Breast epithelium (tissue), 4 donors: Measurements from ENCODE around the gene MTARC2. TPM values are rescaled to one million over a fixed set of nuclear protein-coding genes. Genes with fewer than 3 reads are reported as not detected.
A peak's percentile ranks its signal among the peaks of the same experiment; 100 is the strongest.
"Not testable (repeated sequence)": the region's sequence is repeated elsewhere in the genome, so short reads cannot be mapped to it uniquely, and the experiment has no call there.

Experiments
- DNase-seq, 2 donors: peaks; one replicate each; pipeline ENCODE4 v3.0.0-alpha.2; 2019; ENCODE audit warnings: low spot score in 2 of 2
- H3K27ac ChIP-seq, 2 donors: fragments of 200-600 bp; sonication (generic) in 1 of 2; one replicate each; pipeline ENCODE4 v1.5.1; 2016 to 2019; ENCODE audit warnings: mild to moderate bottlenecking in 1 of 2
- H3K27me3 ChIP-seq, 2 donors: fragments of 200-600 bp; sonication (generic) in 1 of 2; one replicate each; pipeline versions ENCODE4 v1.5.1 to v1.6.0; 2017 to 2019; ENCODE audit warnings: control low read depth in 1 of 2, mild to moderate bottlenecking in 1 of 2
- H3K36me3 ChIP-seq: fragments of 200-600 bp; one replicate; pipeline ENCODE4 v1.5.1; 2019
- H3K4me1 ChIP-seq, 2 donors: fragments of 200-600 bp; sonication (generic); one replicate each; pipeline ENCODE4 v1.5.1; 2016 to 2019; ENCODE audit warnings: control low read depth in 1 of 2
- H3K4me3 ChIP-seq, 3 donors: fragments of 200-600 bp; sonication (generic); 1 replicate in 2 of 3; 2 replicates in 1 of 3; pipeline ENCODE4 v1.5.1; 2016 to 2019; ENCODE audit warnings: mild to moderate bottlenecking in 3 of 3, moderate library complexity in 2 of 3
- H3K9me3 ChIP-seq, 2 donors: fragments of 200-600 bp; sonication (generic) in 1 of 2; one replicate each; pipeline ENCODE4 v1.5.1; 2016 to 2019; ENCODE audit warnings: control low read depth in 1 of 2
- CTCF ChIP-seq, 3 donors: fragments of 450-650 bp; IDR thresholded peaks; one replicate each; pipeline ENCODE4 v1.5.1; 2016 to 2017; ENCODE audit warnings: antibody characterized with exemption in 3 of 3, mild to moderate bottlenecking in 3 of 3, moderate library complexity in 3 of 3
- POLR2A ChIP-seq: fragments of 450-650 bp; IDR thresholded peaks from one replicate; pipeline ENCODE4 v1.6.1; 2016; ENCODE audit warnings: antibody characterized with exemption, mild to moderate bottlenecking, moderate library complexity
- POLR2AphosphoS5 ChIP-seq, 3 donors: sonication (generic); formaldehyde crosslinking; IDR thresholded peaks; one replicate each; pipeline ENCODE4 v1.6.1; 2017; ENCODE audit warnings: antibody characterized with exemption in 3 of 3
- intact Hi-C: fragments of 100-400 bp; cut with DNase I; formaldehyde crosslinking; loops from one replicate; pipeline ENCODE4 v1.15.1; 2023; ENCODE audit warnings: low total_unique reads
- total RNA-seq, 3 donors: library from RNA; depleted of rRNA; stranded (reverse); fragments of >200 nt; gene quantifications; one replicate each; pipeline ENCODE4 v1.1.0, GENCODE V29; 2016

The MTARC2 gene
- total RNA-seq, 3 donors from 2014 or later = 11.7 to 18.4 (median 15.8) TPM

DNA sequence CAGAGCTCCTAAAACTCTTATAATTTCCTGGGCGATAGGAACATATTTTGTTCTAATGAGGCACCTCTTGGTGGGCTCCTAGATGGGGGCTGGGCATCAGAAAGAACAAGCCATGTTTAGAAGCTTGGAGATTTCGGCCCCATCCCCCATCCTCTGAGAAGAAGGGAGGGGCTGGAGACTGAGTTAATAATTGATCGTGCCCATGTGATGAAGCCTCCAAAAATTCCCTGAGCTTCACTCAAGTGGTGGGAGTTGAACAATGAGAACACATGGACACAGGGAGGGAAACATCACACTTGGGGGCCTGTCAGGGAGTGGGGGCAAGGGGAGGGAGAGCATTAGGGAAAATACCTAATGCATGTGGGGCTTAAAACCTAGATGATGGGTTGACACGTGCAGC is 39.9 kb upstream of the MTARC2 start:
- no peak overlapping the region for H3K27ac ChIP-seq
- intact Hi-C loops = no loop called here
- TF ChIP-seq POLR2A = no peak
- TF ChIP-seq POLR2AphosphoS5 (IDR thresholded peaks at IDR 0.05) = no peak
- TF ChIP-seq CTCF (IDR thresholded peaks at IDR 0.05) = no peak
- no peaks in the 10 kb centered on the region for H3K9me3 ChIP-seq
- no peaks in the 10 kb centered on the region for H3K36me3 ChIP-seq
- no peaks in the 10 kb centered on the region for H3K4me1 ChIP-seq
- no peaks in the 10 kb centered on the region for H3K27me3 ChIP-seq
- no peak for DNase-seq
- H3K4me3 ChIP-seq = no peak overlapping the region

- Histone ChIP-seq H3K27me3 (no peaks in the 10 kb centered on the region), H3K9me3 (no peaks in the 10 kb centered on the region), H3K4me1 (no peaks in the 10 kb centered on the region), H3K27ac (peak overlapping the region; percentile 33 to 38), H3K4me3 (no peak overlapping the region), H3K36me3 (no peaks in the 10 kb centered on the region)
- intact Hi-C loops = no loop called here
- TF ChIP-seq POLR2AphosphoS5 (IDR thresholded peaks at IDR 0.05) = no peak
- TF ChIP-seq CTCF (IDR thresholded peaks at IDR 0.05) = no peak
- no peak for DNase-seq
Observed at GRCh38 chr1:220708936-220709801, 39.0 kb upstream of the MTARC2 start.

GRCh38 chr1:220710333-220710732 is 37.8 kb upstream of the MTARC2 start:
- H3K27ac ChIP-seq = peak overlapping the region; percentile 8 to 55
- no peak for TF ChIP-seq CTCF (IDR thresholded peaks at IDR 0.05)
- no peak for TF ChIP-seq POLR2A
- H3K36me3 ChIP-seq = no peaks in the 10 kb centered on the region
- intact Hi-C loops = no loop called here
- no peak overlapping the region for H3K4me3 ChIP-seq
- DNase-seq = no peak
- H3K4me1 ChIP-seq = no peaks in the 10 kb centered on the region
- no peaks in the 10 kb centered on the region for H3K9me3 ChIP-seq
- H3K27me3 ChIP-seq = no peaks in the 10 kb centered on the region

GRCh38 chr1:220711056-220711809 is 36.9 kb upstream of the MTARC2 start:
- intact Hi-C loops = no loop called here
- H3K27me3 ChIP-seq = no peaks in the 10 kb centered on the region
- peaks cover 0 to 4% of the 10 kb centered on the region in 2 donors for H3K9me3 ChIP-seq
- no peak for DNase-seq
- H3K27ac ChIP-seq = peak overlapping the region; percentile 30 to 55
- TF ChIP-seq POLR2AphosphoS5 (IDR thresholded peaks at IDR 0.05) (no peak), POLR2A (no peak), CTCF (IDR thresholded peaks at IDR 0.05) (no peak)
- no peaks in the 10 kb centered on the region for H3K36me3 ChIP-seq
- H3K4me3 ChIP-seq = no peak overlapping the region
- H3K4me1 ChIP-seq = no peaks in the 10 kb centered on the region

GRCh38 chr1:220715986-220716385 is 32.1 kb upstream of the MTARC2 start:
- H3K9me3 ChIP-seq, H3K4me3 ChIP-seq, H3K27ac ChIP-seq, intact Hi-C loops, H3K27me3 ChIP-seq, DNase-seq, H3K4me1 ChIP-seq, H3K36me3 ChIP-seq: not testable (repeated sequence)
